ENCODE measurements around the gene CSGALNACT2. TPM values are rescaled to one million over a fixed set of nuclear protein-coding genes. Genes with fewer than 3 reads are reported as not detected.

The CSGALNACT2 gene
- total and polyA plus RNA-seq, 9 of the 15 experiments (the other 6 are each of a cell fraction or from before 2014, with no cell fraction given), result 1.4 to 7.3 (median 3.5) TPM

- TF ChIP-seq USF1 (CRISPR knock-in tag; IDR thresholded peaks at IDR 0.05) (peak; percentile 59; the same call in 1 of the 2 replicates), PRDM10 (IDR thresholded peaks at IDR 0.05; ENCODE audit: partially characterized antibody) (no peak), THRA (IDR thresholded peaks at IDR 0.05) (no peak), CSDE1 (IDR thresholded peaks at IDR 0.05) (no peak), DACH1 (IDR thresholded peaks at IDR 0.05; ENCODE audit: partially characterized antibody) (no peak), ZBED1 (IDR thresholded peaks at IDR 0.05) (no peak), CGGBP1 (CRISPR knock-in tag; IDR thresholded peaks at IDR 0.05) (no peak), ZFPM2 (CRISPR knock-in tag; IDR thresholded peaks at IDR 0.05) (no peak), ZNF740 (CRISPR knock-in tag; IDR thresholded peaks at IDR 0.05) (0 out of 2 replicates have a peak, but pooled peaks have one; percentile 40), ZNF740 (tag; IDR thresholded peaks at IDR 0.05) (no peak), CTCF (IDR thresholded peaks at IDR 0.05 in 2 of 3, conservative IDR thresholded peaks at IDR 0.05 in 1 of 3; ENCODE audit: insufficient read depth in 2 of 3, low read depth in 1 of 3, low read length in 3 of 3) (peak; percentile 51 to 87 (median 54)), MAZ (CRISPR knock-in tag; conservative IDR thresholded peaks at IDR 0.05 in 1 of 2, IDR thresholded peaks at IDR 0.05 in 1 of 2) (peak in 1 of 2 experiments; percentile 22; a peak in 1 of 4 replicates), U2AF1 (optimal IDR thresholded peaks at IDR 0.05; ENCODE audit: low read depth, low read length) (no peak), USF2 (CRISPR knock-in tag; IDR thresholded peaks at IDR 0.05) (peak; percentile 30; the same call in 1 of the 2 replicates), CBFB (CRISPR knock-in tag; IDR thresholded peaks at IDR 0.05) (no peak), ZNF444 (CRISPR knock-in tag; IDR thresholded peaks at IDR 0.05) (no peak)
Observed at GRCh38 chr10:43204042-43204942, 66.0 kb downstream of the CSGALNACT2 start (continued).
